Midbrain (tissue), 1 donor: ENCODE results near the gene FASTKD1.

ENCODE experiments used
- DNase-seq: peaks from one replicate; lab custom pipeline; 2025; lab: John Stamatoyannopoulos, UW

The FASTKD1 gene

GRCh38 chr2:169509298-169509885 lies 64.3 kb downstream of the FASTKD1 start, which contains the start of gene KLHL41:
KLHL41 (plus strand) TSS chr2:169509702; CDS start chr2:169509779, 77 bp downstream.
- no peak for DNase-seq

DNA sequence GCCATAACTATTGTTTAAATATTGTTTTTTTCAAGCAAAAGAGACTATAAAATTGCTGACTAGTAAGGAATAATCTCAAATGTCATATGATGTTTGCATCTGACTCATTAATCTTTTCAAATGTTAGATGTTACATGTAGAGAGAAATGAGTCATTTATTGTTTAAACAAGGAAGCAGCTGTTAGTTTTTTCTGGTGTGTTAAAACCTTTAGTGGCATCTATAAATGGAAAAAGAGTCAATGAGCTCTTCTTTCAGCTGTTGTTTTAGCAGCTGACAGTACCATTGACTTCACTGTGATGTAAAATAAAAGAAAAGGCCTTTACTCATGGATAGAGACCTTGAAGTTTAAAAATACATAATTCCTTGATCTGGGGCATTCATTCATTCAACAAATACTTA lies 66.0 kb downstream of the FASTKD1 start:
- DNase-seq, result no peak

DNA sequence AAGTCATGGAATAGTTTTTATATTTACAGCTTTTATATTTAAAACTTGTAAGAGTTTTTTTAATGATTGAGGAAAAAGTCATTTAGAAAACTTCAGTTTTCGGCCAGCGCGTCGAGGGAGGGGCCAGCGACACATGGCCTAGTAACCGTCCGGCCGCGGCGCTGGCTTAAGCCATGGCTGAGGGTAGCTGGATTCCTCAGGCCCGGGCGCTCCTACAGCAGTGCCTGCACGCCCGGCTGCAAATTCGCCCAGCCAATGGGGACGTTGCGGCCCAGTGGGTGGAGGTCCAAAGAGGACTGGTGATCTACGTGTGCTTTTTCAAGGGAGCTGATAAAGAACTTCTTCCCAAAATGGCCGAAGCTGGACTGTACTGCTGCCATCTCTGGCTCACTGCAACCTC lies 69.0 kb downstream of the FASTKD1 start:
- DNase-seq, result no peak

- DNase-seq, result no peak
Observed at GRCh38 chr2:169495310-169495928, 78.2 kb downstream of the FASTKD1 start.

GRCh38 chr2:169493360-169493759 lies 80.3 kb downstream of the FASTKD1 start:
- DNase-seq, result no peak

DNA sequence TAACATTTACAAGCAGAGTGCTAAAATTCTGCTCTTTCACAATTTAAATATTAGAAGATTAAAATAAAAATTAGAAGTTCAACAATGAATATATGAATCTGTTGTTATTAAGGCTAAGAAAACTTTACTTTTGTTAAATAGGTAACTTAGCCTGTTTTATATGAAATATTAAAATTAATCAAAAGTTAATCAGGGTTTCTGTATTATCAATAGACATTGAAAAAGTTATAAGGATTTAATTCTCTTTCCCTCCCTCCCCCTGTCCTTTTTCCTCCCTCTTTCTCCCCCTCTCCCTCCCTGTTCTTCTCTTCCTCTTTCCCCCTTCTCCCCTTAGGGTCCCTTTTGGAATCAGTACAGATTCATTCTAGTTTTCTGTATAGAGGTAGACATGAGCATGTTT lies 82.3 kb downstream of the FASTKD1 start:
- no peak for DNase-seq

GRCh38 chr2:169490834-169491233 lies 82.8 kb downstream of the FASTKD1 start:
- no peak for DNase-seq

- DNase-seq, result no peak
Observed at GRCh38 chr2:169486487-169486886, 87.2 kb downstream of the FASTKD1 start.

DNA sequence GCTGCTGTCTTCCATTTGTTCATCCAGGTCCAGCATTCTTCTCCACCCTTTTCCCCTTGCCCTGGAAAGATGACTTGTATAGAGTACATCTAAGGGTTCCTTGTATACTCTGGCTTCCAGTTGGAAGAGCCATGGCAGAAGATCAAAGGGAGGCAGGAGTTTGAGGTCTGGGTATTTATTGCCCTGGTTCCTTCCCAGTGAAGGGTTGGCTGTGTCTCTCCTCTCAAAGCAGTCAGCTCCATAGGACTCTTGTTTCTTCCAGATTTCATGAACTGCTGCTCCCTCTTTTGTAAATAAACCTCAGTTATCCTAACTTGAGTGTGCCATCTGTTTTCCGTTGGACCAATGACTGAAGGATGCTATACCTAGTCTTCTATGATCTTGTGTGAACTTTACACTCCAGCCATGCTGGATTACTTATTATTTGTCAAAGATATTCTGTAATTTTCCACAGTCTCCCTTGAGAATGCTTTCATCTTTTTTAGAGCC lies 88.0 kb downstream of the FASTKD1 start:
- DNase-seq, result no peak

DNA sequence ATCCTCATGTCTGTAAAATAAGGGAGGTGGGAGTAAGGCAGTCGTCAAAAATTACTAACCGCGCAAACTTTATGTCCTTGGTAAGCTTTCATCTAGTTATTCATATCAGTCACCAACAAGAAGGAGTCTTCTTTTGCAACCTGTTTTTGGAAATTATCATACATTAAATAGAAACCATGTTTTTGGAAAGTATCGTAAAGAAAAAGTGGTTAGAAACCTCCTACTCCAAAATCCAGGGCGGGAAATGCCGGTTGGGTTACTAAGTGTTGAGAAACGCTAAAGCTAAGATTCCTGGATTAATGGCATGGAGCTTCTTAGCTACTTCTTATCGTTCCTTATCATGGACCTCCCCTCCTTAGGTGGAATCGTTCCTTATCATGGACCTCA lies 93.6 kb downstream of the FASTKD1 start:
- no peak for DNase-seq
